ENCODE measurements around the gene CTSG.

GRCh38 chr14:24613747-24614146, 37.7 kb upstream of the CTSG start:
- no peak for TF ChIP-seq SUZ12 (IDR thresholded peaks at IDR 0.05; ENCODE audit: extremely low read depth, insufficient read depth, insufficient read length)
- TF ChIP-seq YY1 (IDR thresholded peaks at IDR 0.05; ENCODE audit: insufficient read depth, insufficient read length) = no peak
- TF ChIP-seq ZNF274 (IDR thresholded peaks at IDR 0.05; ENCODE audit: low read depth, low read length) = no peak
